Chondrocyte (in vitro differentiated cells): ENCODE data around the gene DNAH17. TPM values are rescaled to one million over a fixed set of nuclear protein-coding genes. Genes with fewer than 3 reads are reported as not detected.

ENCODE experiments used
- DNase-seq: peaks from one replicate; pipeline ENCODE4 v3.0.0; 2021; ENCODE audit warnings: mixed read lengths, low spot score
- H3K27ac Mint-ChIP-seq: one replicate; pipeline ENCODE4 v1.8.0; 2021; ENCODE audit warnings: mild to moderate bottlenecking, moderate library complexity, mixed read lengths; ENCODE audit not compliant: unreplicated experiment
- H3K27me3 Mint-ChIP-seq: 2 replicates; pipeline ENCODE4 v1.8.0; 2021; ENCODE audit warnings: low read depth, mixed read lengths
- H3K36me3 Mint-ChIP-seq: 2 replicates; pipeline ENCODE4 v1.8.0; 2021; ENCODE audit warnings: low read depth, mixed read lengths
- H3K4me1 Mint-ChIP-seq: 2 replicates; pipeline ENCODE4 v1.8.0; 2021; ENCODE audit warnings: low read depth, mild to moderate bottlenecking, mixed read lengths
- H3K4me3 Mint-ChIP-seq: one replicate; pipeline ENCODE4 v1.8.0; 2021; ENCODE audit warnings: mild to moderate bottlenecking, moderate library complexity, mixed read lengths; ENCODE audit not compliant: unreplicated experiment
- H3K9me3 Mint-ChIP-seq: 2 replicates; pipeline ENCODE4 v1.8.0; 2021; ENCODE audit warnings: low read depth, mixed read lengths
- total RNA-seq: library from RNA; stranded (reverse); gene quantifications from 3 replicates; pipeline ENCODE4 v1.2.1, GENCODE V29; 2021
- TF ChIP-seq, protein P1 (sequence below): fragments of 200-600 bp; sonication (generic); IDR thresholded peaks from 2 replicates; pipeline ENCODE4 v1.5.0; 2021; ENCODE audit warnings: antibody characterized with exemption, mild to moderate bottlenecking, moderate library complexity

DNAH17 gene
- total RNA-seq, 1 donor from 2014 or later = 0.42 TPM

DNA sequence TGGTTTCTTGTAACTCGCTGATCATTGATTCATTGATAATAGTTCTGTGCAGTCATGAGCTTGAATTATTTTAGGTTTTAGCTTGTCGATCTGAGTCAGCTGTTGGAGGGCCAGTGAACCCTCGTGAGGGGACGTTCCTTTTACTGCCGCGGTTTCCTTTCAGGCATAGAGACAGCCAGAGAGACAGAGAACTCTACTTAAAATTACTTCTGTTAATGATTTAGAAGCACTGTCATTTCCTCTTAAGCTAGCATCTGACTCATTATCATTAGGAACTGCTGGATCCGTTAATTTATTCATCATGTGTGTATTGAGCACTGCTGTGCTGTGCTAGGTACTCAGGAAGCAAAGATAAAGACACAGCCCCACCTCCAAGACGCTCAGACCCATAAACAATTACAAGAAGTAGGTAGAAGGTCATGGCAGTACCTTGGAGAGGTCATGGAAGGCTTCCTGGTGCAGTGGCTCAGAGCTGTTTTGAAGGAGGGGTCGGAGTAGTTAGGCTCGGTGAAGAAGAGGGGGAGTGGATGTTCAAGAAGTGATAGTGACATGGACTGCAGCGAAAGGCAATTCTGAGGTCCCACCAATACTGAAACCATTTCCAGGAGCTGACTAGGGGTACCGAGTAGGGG is 195.5 kb downstream of the DNAH17 start:
- Mint-ChIP-seq H3K27me3 (no peaks in the 10 kb centered on the region), H3K4me3 (no peak overlapping the region), H3K4me1 (peaks cover 66% of the 10 kb centered on the region), H3K36me3 (no peaks in the 10 kb centered on the region), H3K27ac (peak overlapping the region; percentile 13), H3K9me3 (no peaks in the 10 kb centered on the region)
- TF ChIP-seq, protein P1, sequence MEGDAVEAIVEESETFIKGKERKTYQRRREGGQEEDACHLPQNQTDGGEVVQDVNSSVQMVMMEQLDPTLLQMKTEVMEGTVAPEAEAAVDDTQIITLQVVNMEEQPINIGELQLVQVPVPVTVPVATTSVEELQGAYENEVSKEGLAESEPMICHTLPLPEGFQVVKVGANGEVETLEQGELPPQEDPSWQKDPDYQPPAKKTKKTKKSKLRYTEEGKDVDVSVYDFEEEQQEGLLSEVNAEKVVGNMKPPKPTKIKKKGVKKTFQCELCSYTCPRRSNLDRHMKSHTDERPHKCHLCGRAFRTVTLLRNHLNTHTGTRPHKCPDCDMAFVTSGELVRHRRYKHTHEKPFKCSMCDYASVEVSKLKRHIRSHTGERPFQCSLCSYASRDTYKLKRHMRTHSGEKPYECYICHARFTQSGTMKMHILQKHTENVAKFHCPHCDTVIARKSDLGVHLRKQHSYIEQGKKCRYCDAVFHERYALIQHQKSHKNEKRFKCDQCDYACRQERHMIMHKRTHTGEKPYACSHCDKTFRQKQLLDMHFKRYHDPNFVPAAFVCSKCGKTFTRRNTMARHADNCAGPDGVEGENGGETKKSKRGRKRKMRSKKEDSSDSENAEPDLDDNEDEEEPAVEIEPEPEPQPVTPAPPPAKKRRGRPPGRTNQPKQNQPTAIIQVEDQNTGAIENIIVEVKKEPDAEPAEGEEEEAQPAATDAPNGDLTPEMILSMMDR = no peak
- DNase-seq = no peak

DNA sequence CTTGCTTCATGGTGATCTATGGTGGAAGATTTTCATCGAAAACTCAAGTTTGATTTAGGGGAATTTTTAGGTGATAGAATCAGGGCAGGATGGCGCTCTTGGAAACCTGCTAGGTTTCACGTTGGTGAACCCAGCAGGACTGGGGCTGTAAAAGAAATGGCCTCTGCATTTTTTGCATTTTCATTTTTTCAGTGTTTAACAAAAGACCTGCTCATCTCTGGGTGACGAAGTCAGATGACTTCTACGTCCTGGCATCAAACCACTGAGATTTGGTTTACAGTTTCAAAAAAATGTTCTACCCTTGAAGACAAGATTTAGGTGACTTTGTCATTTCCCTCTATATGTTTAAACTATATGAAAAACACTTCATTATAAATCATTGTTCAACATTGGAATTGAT is 196.8 kb downstream of the DNAH17 start:
- H3K4me3 Mint-ChIP-seq = peak overlapping the region; percentile 0
- TF ChIP-seq, protein P1 = no peak
- H3K36me3 Mint-ChIP-seq = no peaks in the 10 kb centered on the region
- peak overlapping the region; percentile 12 for H3K27ac Mint-ChIP-seq
- DNase-seq = no peak
- peaks cover 67% of the 10 kb centered on the region for H3K4me1 Mint-ChIP-seq
- H3K9me3 Mint-ChIP-seq = no peaks in the 10 kb centered on the region
- no peaks in the 10 kb centered on the region for H3K27me3 Mint-ChIP-seq

DNA sequence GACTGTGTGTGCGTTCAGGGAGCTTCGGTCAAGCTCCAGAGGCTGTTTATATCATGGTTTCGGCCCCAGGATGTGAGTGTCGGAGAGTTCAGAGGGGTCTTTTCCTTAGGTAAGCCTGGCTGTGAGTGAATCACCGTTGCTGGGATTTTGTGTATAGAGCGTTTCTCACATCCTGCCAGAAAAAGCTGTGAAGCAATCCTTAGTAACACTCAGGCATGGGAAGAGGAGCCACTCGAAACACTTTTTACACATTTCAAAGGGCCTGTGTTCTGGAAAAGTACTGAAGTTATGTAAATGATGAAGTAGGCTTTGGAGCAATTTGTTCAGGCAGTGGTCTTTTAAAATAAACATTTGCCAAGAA is 198.1 kb downstream of the DNAH17 start:
- no peaks in the 10 kb centered on the region for H3K27me3 Mint-ChIP-seq
- peak overlapping the region; percentile 99 for H3K27ac Mint-ChIP-seq
- H3K9me3 Mint-ChIP-seq = no peaks in the 10 kb centered on the region
- peak overlapping the region; percentile 97 for H3K4me3 Mint-ChIP-seq
- H3K36me3 Mint-ChIP-seq = no peaks in the 10 kb centered on the region
- TF ChIP-seq, protein P1 = no peak
- no peak for DNase-seq
- peaks cover 69% of the 10 kb centered on the region for H3K4me1 Mint-ChIP-seq

DNA sequence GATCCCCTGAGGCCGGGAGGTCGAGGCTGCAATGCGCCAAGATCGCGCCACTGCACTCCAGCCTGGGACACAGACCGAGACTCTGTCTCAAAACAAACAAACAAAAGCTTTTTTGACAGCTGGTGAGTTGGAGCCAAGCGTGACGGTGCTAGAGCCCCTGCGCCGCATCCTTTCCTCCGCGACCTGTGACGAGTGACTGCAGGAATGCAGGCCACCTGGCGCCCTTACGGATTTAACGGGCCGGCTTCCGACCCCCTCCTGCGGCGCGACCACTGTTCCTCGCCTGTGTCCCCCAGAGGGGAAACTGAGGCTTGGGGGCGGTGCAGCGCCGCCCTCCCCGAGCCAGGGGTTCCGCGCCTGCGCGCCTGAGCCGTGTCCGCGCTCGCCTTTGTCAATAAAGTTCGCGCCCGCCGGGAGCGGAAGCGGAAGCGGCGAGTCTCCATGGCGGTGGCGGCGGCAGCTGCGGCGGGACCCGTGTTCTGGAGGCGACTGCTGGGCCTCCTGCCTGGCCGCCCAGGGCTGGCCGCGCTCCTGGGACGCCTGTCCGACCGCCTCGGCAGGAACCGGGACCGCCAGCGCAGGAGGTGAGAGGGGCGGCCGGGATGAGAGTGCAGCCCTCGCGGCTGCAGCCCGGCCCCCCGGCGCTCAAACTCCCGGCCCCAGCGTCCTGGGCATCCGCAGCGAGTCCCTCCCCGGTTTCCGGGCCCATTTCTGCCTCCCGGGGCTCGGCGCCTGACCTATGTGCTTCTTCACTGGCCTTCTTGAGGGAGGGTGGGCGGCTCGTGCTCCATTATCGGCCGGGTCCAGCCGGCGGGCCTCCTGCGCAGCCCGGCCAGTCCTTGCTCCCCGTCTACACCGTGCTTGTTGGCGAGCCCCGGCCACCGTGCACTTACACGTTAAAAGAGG is 198.7 kb downstream of the DNAH17 start, which contains the start of gene PGS1:
PGS1 (plus strand) TSS at position 425 of the 906 bp plus-strand sequence; CDS start at position 442, 17 bp downstream.
- Mint-ChIP-seq H3K27me3 (no peaks in the 10 kb centered on the region), H3K27ac (peak within 1 kb of the TSS; percentile 99), H3K4me3 (peak within 1 kb of the TSS; percentile 97), H3K4me1 (peaks cover 64% of the 10 kb centered on the region), H3K36me3 (no peaks in the 10 kb centered on the region), H3K9me3 (no peaks in the 10 kb centered on the region)
- TF ChIP-seq, protein P1 = no peak
- no peak for DNase-seq

DNA sequence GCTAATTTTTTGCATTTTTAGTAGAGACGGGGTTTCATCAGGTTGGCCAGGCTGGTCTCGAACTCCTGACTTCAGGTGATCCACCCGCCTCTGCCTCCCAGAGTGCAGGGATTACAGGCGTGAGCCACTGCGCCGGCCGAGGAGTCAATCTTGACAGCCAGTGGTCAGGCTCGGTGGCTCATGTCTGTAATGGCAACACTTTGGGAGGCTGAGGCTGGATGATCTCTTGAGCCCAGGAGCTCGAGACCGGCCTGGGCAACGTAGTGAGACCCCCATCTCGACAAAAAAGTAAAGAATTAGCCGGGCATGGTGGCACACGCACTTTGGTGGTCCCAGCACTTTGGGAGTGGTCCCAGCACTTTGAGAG is 199.4 kb downstream of the DNAH17 start:
- peaks cover 60% of the 10 kb centered on the region for H3K4me1 Mint-ChIP-seq
- H3K4me3 Mint-ChIP-seq = peak overlapping the region; percentile 97
- H3K27me3 Mint-ChIP-seq = no peaks in the 10 kb centered on the region
- TF ChIP-seq, protein P1 = no peak
- H3K27ac Mint-ChIP-seq = no peak overlapping the region
- no peak for DNase-seq
- H3K36me3 Mint-ChIP-seq = no peaks in the 10 kb centered on the region
- no peaks in the 10 kb centered on the region for H3K9me3 Mint-ChIP-seq
